NCI-H1436 (cell line): ENCODE results near the gene WDR45B.
"Not testable (repeated sequence)": the region's sequence is repeated elsewhere in the genome, so short reads cannot be mapped to it uniquely, and the experiment has no call there.

Experiments used
- DNase-seq: peaks from one replicate; lab custom pipeline; 2025; lab: John Stamatoyannopoulos, UW

The WDR45B gene

GRCh38 chr17:82582709-82583108, 65.5 kb downstream of the WDR45B start:
- DNase-seq = peak; percentile 48

- no peak for DNase-seq
These were observed 66.0 kb downstream of the WDR45B start for GRCh38 chr17:82582213-82582612.

GRCh38 chr17:82579969-82580368, 68.3 kb downstream of the WDR45B start:
- DNase-seq = not testable (repeated sequence)

GRCh38 chr17:82577300-82577699, 70.9 kb downstream of the WDR45B start:
- DNase-seq = no peak

- DNase-seq = not testable (repeated sequence)
These were observed 72.5 kb downstream of the WDR45B start for GRCh38 chr17:82575581-82576221.

GRCh38 chr17:82574041-82574440, 74.2 kb downstream of the WDR45B start:
- no peak for DNase-seq

GRCh38 chr17:82571855-82572254, 76.4 kb downstream of the WDR45B start:
- no peak for DNase-seq

GRCh38 chr17:82570277-82570676, 78.0 kb downstream of the WDR45B start:
- DNase-seq = no peak

GRCh38 chr17:82569621-82570020, 78.6 kb downstream of the WDR45B start:
- DNase-seq = no peak

- no peak for DNase-seq
These were observed 79.2 kb downstream of the WDR45B start for GRCh38 chr17:82568997-82569393.

- DNase-seq = no peak
These were observed 81.0 kb downstream of the WDR45B start for GRCh38 chr17:82567286-82567685.

- DNase-seq = peak; percentile 48
These were observed 81.9 kb downstream of the WDR45B start for GRCh38 chr17:82566129-82566960.

- no peak for DNase-seq
These were observed 82.7 kb downstream of the WDR45B start for GRCh38 chr17:82565551-82565950.
